A172 (cell line): ENCODE results near the gene IL1R1. TPM values are rescaled to one million over a fixed set of nuclear protein-coding genes. Genes with fewer than 3 reads are reported as not detected.
A peak's percentile ranks its signal among the peaks of the same experiment; 100 is the strongest.

ENCODE experiments used
- DNase-seq: peaks from one replicate; pipeline ENCODE4 v3.0.0-alpha.2; 2015; ENCODE audit warnings: low spot score
- total RNA-seq: library from RNA; depleted of rRNA; stranded (reverse); fragments of >200 nt; shearing (Covaris generic); gene quantifications from 2 replicates; pipeline ENCODE4 v1.2.3, GENCODE V29; 2014

IL1R1 gene
- total RNA-seq, 1 experiment from 2014 or later, result 2.6 TPM

DNA sequence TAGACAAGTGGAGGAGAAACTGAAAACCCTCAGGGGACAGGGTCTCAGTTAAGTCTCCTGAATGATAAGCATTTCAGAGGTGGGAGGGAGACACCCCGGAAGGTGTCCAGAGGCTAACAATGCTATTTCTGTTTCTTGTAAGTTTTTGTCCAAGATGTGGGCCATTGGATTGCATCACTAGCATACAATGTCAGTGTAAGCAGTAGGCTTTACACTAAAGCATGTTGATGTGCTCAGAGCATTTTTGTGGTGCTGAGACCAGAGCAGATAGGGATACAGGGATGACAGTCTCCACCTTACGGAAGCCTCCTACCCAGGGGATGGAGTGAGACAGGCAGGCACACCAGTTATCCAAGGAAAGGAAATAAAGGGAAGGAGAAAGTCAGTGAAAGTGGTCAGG, 2.2 kb upstream of the IL1R1 start:
- DNase-seq, result no peak

DNA sequence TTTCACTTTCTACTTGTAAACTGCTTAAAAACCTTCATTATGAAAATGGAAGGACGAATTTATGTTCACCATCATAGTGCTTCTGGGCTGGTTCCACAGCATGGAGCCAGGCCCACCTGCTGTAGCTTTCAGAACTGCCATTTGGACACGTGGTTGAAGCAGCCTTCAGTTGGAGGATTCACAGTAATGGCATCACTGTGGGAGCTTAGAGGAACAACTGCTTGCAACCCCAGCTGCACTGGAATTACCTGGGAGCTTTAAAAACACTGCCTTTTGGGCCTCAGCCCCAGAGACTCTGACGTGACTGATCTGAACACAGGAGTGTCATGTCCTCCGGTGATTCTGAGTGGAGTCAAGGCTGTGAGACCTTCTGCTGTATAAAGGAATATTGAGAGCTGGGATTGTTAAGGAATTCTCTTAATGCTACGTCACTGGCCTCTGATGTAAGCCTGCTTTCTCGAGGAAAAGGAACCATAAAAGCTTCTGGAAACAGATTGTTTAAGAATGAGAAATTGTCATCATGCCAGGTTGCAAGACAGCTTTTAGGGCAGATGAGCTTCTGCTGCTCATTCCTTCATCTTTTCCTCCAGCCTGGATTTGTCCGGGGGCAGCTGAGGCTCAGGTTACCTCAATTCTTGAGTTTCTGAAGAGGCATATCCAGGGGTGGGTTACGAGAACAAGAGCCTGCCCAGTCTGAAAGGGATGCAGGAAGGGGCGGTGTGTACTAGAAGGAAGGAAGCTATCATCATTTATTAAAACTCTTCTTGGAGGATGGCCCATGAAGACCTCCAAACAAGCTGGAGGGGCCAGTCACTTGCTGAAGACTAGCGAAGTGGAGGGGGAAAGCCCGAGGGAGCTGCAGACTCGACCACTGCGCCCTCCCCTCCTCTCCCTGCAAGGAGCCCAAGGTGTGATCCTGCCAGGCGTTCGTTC, 1.3 kb upstream of the IL1R1 start:
- no peak for DNase-seq

DNA sequence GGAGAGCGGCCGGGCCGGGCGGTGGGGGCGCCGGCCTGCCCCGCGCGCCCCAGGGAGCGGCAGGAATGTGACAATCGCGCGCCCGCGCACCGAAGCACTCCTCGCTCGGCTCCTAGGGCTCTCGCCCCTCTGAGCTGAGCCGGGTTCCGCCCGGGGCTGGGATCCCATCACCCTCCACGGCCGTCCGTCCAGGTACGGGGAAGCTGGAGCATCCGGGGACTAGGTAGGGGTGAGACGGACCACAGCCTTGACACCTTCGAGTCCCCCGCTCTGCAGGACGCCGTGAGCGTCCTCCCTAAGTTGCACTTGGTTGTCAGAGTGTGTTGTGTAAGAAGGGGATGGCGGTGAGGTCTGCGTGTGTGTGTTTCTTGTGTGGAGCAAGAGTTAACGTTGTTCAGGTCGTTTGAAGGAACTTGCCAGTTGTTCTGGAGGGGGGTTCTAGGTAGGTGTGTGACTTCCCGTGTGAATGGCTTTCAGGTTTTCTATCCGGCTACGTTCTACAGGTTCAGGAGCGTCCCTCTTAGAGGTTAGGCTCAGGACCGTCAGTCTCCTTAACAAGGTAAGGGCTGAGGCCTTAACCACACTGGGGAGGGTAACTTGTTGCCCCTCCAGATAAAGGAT, 393 bp downstream of the IL1R1 start:
- DNase-seq, result no peak

DNA sequence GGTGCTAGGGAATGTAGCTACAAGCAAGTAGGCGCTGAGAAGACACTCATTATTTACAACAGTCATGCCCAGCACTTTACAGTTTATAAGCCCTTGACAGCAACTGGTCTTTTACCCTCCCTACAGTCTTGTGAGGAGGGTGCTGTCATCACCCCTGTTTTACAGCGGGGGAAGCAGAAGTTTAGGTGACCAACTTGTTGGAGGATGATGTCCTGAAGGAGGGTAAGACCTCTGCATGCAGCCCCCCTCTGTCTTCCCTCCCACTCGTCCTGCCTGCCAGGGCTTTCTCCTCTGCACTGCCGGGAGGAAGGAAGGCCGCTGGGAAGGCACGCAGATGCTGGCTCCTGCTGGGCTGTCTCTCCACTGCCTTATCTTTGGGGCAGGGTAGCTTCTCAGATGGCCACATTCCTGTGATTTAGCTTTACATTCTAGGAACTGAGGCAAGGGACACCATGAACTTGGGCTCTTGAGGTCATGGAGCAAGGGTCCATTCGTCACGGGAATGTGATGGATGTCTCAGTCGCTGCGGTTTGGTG, 972 bp downstream of the IL1R1 start:
- DNase-seq, result no peak

DNA sequence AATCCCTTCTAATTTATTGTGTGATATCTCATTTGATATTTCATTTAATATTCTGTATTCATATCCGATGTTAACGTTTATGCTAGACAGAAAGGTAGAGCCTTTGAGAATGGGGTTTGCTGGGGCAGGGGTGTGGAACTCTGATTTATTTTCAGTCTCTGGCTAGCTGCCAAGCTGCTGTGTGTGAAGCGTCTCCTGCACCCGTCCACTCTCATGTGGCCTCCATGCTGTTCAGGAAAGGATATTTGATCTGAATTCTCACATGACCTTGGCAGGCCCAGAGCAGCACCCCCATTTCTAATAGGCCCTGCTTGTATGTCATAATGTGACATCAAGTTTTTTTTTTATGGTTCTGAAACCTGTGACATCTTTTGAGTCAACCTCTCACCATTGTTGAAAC, 1.6 kb downstream of the IL1R1 start:
- no peak for DNase-seq

DNA sequence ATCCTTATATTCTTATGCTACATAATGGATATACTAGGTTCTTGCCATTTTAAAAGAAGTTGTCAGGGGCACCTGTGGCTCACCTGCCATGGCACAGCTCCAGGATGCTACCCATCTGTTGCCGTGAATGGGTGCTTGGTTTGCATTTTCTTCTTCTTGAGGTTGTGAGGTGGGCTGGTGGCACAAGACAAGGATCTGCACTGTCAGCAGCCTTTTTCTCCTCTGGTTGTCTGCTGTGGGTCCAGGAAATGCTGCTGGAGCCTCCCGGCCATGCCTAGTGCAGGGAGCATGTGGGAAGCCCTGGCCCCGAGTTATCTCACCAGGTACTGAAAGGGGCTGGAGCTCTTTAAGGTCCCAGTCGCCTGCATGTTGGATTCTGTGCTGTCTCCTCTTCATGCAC, 2.6 kb downstream of the IL1R1 start:
- no peak for DNase-seq

DNA sequence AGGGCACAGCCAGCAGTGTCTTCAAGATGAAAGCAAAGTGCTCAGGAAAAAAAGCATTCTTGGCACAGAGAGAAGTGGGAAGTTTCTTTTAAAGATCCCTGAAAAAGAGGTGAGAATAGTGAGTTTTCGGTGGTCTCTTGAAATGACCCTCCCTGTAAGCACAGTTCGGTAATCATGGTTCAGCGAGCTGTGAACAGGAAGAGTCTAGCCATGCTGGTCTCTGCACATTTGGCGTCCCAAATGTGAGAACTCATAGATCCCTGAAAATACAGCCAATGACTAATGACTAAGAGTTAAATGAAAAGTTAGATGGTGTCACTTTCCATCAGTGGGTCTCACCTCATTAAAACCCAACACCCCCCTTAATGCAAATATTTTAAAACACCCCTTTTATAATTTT, 3.4 kb downstream of the IL1R1 start:
- no peak for DNase-seq

DNA sequence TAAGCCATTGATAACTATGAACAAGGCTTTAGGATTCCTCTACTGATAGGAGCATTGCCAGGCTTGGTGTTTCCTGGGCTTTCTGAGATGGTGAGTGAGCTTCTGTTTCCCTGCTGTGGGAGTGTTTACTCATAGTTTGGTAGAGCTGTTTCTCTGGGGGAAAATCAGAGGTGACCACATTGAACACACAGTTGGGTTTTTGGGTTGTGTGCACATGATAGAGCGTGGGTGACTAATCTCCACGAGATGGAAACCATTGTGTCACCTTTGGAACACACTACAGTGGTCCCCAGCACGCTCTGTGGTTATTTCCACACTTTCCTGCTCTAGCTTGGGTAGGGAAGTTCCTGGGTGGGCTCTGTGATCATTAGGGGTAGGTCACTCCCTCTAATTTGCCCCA, 5.4 kb downstream of the IL1R1 start:
- DNase-seq, result peak; percentile 8

DNA sequence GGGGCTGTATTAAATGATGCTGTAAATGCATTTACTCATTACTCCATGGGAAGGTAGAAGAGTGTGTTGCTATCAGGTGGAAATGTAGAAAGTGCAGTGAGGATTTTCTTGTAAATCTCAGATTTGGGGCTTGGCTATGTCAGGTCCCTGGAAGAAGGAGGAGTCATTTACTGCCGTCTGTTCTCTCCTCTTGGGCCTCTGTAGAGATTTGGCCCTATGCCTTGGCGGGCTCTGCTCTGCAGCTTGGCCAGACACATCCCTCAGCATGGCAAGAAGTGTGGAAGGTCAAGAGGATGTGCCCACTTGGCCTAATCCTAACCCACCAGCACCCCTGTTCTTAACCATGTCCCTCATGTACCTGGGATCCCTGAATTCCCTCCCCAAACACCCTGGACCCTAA, 6.7 kb downstream of the IL1R1 start:
- no peak for DNase-seq

DNA sequence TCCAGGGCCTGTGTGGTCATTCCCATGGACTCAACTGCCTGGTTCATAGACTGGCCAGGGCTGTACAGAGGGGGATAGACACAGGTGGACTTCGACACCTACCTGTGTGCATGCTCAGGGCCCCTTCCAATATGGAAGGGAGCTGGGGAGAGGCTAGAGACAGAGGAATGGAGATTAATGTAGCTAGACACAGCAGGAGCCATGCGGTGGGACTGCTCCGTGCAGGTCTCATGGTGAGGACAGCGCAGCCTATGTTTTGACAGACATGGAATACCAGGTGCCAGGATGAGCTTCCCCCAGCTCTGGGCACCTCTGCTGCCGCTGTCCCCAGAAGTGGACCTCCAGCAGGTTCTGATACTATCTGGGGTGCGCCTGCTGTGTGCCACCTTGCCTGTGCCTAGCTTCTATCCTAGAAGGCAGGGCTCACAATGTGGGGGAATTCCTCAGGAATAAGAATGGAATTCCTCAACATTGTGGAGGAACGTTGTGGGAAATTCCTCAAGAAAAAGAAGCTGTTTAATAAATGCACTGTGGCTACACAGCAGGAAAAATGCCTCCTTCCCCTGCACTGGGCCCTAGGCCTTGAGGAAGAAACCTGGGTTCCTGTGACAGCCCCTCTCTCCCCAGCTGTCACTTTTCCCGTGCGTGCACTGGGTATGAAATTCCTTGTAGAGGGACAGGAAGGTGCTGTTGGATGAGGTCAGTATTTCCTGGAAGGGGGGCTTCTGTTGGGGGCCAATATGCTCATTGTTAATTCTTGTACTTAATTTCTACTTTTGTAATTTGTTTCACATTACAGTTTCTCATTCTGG, 7.3 kb downstream of the IL1R1 start:
- DNase-seq, result no peak

DNA sequence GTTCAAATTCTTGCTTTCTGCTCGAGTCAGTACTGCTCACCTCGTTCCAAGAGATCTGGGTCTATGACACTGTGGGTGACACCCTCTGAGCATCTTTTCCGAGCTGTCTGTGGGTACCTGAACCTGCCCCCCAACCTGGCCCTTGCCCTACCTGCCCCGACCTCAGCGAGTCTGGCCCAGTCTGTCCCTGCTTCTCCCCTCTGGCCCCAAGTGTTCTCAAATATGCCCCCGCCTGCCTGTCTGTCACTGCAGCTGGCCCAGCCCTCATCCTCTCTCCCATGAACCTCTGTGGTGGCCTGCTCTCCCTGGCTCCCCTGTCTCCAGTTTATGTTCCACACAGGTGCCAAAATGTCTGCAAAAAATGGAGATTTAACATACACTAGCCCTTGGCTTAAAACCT, 11.8 kb downstream of the IL1R1 start:
- no peak for DNase-seq

DNA sequence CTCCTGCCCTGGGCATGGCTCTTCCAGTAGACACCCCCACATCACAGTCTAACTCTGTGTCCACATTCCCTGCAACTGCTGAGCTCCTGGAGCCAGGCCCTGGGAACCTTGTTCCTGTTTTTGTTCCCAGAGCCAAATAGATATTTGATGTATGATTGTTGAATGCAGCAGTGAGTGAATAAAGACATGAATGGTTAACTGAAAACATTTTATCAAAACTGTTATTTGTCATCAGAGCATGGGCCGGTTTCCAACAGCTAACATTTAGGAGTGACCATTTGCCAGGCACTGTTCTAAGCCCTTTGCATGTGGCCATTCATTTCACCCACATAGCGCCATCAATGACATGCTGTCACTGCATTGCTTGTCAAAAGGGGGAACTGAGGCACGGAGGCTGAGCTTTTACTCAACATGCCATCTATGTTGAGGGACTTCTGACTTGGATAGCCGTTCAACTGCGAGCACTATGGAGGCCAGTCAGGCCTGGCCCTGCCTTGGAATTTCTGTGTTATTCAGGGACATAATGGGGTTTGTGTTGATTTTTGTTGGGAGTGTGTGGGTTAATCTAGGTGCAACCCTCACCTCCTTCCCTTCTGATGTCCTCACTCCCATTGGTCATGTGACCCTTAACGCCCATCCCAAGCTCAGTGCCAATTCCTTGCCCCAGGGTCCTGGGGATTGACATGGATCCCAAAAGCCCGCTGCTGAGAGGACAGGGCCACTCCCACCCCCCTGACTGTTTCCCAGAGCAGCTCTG, 12.6 kb downstream of the IL1R1 start:
- no peak for DNase-seq

DNA sequence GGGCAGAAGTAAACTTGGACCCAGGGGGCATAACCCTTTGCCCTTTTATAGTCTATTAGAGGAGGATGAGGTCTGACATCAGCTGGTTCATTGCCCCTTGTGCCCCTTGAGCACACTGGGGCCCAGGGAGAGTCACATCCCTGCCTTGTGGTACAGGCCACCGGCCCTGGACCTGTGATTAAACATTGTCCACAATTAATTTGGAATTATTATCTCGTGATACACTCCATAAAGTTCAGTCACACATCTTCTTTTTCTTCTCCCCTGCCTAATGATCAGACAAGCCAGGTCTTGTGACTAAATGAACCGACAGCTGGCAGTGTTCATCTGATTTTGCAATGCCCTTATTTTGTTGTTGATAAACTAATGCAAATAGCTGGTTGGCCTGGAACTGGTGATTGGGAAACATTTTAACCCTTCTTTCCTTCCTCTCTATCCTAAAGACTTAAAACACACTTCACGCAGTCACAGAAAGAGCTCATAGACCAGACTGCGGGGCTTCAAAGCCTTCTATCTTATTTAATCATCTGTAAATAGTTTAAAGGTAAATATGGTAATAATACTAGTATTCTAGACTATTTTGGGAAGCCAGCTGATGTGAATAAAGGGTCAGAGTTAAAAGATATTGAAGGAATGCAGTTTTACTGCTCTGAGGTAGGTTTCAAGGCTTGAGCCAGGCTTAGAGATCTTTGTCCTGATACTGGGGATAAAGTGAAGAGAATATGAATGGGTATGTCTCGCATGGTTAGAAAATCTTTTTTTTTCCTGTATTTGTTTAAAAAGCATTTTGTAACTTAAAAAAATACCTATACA, 13.4 kb downstream of the IL1R1 start:
- no peak for DNase-seq

DNA sequence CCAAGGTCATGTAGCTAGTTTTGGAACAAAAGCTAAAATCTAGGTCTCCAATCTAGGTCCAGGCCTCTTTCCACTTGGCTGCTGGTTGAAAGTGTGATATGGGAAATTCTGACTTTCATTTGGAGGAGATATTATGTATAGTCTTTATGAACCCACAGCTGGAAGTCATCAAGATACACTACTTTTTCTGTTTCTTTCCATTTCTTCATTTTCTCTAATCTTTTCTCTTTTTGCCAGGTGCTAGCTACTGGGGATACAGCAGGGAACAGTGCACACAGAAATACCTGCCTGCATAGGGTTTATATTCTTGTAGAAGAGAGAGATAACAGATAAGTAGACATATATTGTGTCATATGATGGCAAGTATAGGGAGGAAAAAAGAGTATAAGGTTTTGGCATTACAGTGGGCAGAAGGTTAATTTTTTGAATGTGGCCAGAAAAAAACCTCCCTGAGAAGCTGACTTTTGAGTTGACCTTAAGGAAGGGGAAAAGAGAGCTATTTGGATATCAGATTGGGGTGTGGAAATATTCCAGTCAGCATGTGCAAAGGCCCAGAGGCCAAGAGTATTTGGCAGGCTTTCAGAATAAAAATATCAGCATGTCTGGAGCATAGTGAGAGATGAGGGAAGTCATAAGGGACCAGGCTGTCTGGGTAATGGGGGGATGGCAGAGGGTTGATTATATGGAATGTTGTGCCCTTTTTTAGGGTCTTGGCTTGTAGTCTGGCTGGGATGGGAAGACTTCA, 15.6 kb downstream of the IL1R1 start:
- no peak for DNase-seq

DNA sequence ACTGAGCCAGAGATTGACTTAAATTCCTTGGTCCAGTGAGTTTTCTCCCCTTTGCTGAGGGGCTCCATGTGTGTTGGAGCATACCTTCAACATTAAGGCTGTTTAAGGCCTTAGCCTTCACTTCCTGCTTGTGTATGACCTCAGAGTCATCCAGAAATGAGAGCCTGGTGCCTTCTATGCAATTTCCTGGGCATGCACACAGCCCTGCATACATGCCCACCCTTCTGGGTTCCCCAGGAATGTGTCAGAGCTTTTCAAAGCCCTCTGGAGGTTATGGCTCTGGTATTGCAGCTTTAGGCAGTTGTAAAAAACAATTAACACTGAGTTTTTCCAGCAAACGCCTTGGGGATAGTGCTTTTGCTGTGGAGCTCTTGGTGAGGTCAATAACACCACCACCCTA, 16.7 kb downstream of the IL1R1 start:
- DNase-seq, result no peak

DNA sequence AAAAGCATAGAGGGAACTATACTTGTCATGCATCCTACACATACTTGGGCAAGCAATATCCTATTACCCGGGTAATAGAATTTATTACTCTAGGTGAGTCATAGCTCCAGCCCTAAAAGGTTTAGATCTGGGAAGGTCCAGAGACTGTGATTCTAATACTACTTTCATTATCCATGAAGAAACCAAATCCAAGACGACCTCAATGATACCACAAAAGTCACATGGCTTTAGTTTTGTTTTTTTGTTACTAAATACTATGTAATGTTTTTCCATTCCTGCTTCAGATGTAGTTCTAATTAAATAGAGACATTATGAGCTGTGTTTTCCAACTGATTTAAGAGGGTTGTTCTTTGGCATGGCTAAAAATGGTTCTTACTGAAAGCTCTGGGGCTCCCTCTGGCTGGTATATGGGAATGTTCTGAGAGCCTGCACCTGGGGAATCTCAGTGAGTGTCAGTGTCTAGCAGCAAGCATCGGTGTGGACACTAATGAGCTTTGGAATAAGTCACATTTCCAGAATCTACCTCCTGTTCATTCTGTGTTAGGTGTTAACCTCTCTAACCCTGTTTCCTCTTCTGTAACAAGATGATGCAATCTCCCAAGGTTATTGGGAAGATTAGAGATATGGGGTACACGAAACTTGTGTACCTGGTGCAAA, 23.8 kb downstream of the IL1R1 start:
- peak; percentile 36 for DNase-seq

DNA sequence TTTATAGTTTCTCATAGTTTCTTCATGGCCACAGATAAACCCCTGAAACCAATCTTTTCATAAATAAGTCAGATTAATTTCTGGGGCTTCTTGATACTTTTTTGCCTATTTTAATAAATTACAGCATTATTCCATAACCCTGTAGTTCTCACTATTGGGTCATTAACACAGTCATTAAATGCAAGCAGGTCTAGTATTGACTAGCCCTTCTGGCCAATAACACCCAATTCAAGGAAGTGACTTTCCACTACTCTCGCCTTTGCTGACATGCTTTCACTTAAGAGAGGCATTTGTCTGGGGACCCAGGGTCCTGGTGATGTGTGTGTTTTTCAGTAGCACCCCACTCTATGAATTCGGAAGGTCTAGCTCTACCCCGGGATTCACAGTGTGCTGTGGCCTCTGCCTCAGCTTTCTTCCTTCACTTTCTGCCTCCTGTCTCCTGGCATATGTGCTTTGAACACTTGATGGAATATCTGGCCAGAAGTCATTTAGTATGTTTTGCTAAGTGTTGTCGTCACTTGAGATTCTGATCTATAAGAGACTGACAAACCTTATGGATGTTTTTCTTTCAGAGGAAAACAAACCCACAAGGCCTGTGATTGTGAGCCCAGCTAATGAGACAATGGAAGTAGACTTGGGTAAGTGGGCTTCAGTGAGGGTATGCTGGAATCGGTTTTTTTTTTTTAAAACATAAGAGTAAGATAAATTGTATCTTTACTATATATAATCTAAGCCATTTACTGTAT, 25.7 kb downstream of the IL1R1 start:
- DNase-seq, result no peak

DNA sequence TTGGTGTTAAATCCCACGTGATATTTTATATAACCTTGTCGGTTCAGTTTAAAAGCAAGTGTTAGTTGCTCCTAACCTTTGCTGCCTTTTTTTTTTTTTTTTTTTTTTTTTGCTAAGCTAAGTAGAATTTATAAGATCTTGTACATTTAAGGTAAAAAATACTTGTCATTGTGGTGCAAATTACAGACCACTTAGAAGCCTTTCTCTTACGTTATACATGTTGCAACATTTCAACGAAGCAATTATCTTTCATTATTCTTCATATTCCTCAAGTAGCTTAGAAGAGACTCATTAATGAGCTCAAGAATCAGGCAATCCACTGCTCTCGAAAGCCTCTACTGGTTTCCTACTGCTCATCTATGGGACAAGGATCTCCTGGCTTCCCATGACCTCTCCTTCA, 29.4 kb downstream of the IL1R1 start:
- DNase-seq, result no peak

DNA sequence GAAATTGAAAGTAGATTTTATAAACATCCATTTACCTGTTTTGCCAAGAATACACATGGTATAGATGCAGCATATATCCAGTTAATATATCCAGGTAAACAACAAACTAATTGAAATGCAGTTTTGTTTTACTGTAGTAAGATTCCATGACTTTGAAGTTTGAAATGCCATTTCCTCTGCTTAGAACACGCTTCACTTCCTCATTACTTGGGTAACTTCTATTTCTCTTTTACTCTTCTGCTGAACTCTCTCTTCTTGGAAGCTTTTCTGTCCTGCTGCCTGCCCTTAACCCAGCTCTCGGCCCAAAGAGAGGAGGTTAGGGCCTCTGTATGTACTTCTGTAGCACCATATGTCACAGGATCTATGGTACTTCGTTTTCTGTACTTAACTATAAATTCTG, 30.2 kb downstream of the IL1R1 start:
- no peak for DNase-seq
